SK-N-SH (cell line): ENCODE measurements around the gene IBSP.

Experiments used
- CTCF ChIP-seq: fragments of 200-600 bp; sonication (generic); IDR thresholded peaks from 2 replicates; pipeline ENCODE4 v1.6.1; 2017; ENCODE audit warnings: antibody characterized with exemption, mild to moderate bottlenecking, moderate library complexity
- ELF1 ChIP-seq: IDR thresholded peaks from 2 replicates; pipeline ENCODE4 v1.4.0; 2012
- EP300 ChIP-seq, 2 experiments: IDR thresholded peaks; 2 replicates each; pipeline versions ENCODE4 v1.4.0 to v1.6.1; 2012; ENCODE audit warnings: borderline replicate concordance in 1 of 2, low read depth in 1 of 2, low read length in 1 of 2
- FOSL2 ChIP-seq: IDR thresholded peaks from 2 replicates; pipeline ENCODE4 v1.4.0; 2012; ENCODE audit warnings: low read depth, mild to moderate bottlenecking, moderate library complexity, borderline replicate concordance
- GATA2 ChIP-seq: sonication (generic); formaldehyde crosslinking; IDR thresholded peaks from 2 replicates; pipeline ENCODE4 v1.5.0; 2020; ENCODE audit warnings: mild to moderate bottlenecking, missing genetic modification reagents
- MAX ChIP-seq: IDR thresholded peaks from 2 replicates; pipeline ENCODE4 v1.4.0; 2012; ENCODE audit warnings: low read depth
- MXI1 ChIP-seq: IDR thresholded peaks from 2 replicates; pipeline ENCODE4 v1.6.1; 2012; ENCODE audit warnings: mild to moderate bottlenecking, low read depth, low read length, improper control_type of control experiment
- NFIC ChIP-seq: IDR thresholded peaks from 2 replicates; pipeline ENCODE4 v1.4.0; 2012; ENCODE audit warnings: borderline replicate concordance
- PBX3 ChIP-seq: IDR thresholded peaks from 2 replicates; pipeline ENCODE4; 2012
- POLR2AphosphoS5 ChIP-seq: IDR thresholded peaks from 2 replicates; pipeline ENCODE4 v1.6.1; 2012; ENCODE audit warnings: low read depth, low read length
- RFX5 ChIP-seq: IDR thresholded peaks from 2 replicates; pipeline ENCODE4 v1.6.1; 2012; ENCODE audit warnings: mild to moderate bottlenecking, improper control_type of control experiment, low read length
- TEAD4 ChIP-seq: IDR thresholded peaks from 2 replicates; pipeline ENCODE4 v1.4.0; 2012; ENCODE audit warnings: mild to moderate bottlenecking, borderline replicate concordance; ENCODE audit not compliant: insufficient read depth
- USF1 ChIP-seq: IDR thresholded peaks from 2 replicates; pipeline ENCODE4 v1.4.0; 2012; ENCODE audit warnings: low read depth, borderline replicate concordance
- TF ChIP-seq, protein P1 (sequence below): IDR thresholded peaks from 2 replicates; pipeline ENCODE4 v1.4.0; 2012; ENCODE audit warnings: low read depth, borderline replicate concordance

DNA sequence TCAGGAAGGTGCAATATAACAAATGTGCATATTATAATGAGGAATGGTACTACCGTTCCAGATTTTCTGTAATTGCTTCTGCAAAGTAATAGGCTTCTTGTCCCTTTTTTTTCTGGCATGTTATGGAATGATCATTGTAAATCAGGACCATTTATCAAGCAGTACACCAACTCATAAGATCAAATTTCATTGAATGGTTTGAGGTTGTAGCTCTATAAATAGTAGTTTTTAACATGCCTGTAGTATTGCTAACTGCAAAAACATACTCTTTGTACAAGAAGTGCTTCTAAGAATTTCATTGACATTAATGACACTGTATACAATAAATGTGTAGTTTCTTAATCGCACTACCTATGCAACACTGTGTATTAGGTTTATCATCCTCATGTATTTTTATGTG, 12.6 kb downstream of the IBSP start:
- TF ChIP-seq POLR2AphosphoS5 (no peak), CTCF (no peak), FOSL2 (no peak), GATA2 (CRISPR knock-in tag) (no peak), ELF1 (no peak), USF1 (no peak), EP300 (IDR thresholded peaks at IDR 0.05; ENCODE audit: borderline replicate concordance in 1 of 2, low read depth in 1 of 2, low read length in 1 of 2) (no peak), NFIC (no peak), MXI1 (no peak), MAX (no peak), TEAD4 (no peak), RFX5 (no peak), PBX3 (no peak)
- TF ChIP-seq, protein P1, sequence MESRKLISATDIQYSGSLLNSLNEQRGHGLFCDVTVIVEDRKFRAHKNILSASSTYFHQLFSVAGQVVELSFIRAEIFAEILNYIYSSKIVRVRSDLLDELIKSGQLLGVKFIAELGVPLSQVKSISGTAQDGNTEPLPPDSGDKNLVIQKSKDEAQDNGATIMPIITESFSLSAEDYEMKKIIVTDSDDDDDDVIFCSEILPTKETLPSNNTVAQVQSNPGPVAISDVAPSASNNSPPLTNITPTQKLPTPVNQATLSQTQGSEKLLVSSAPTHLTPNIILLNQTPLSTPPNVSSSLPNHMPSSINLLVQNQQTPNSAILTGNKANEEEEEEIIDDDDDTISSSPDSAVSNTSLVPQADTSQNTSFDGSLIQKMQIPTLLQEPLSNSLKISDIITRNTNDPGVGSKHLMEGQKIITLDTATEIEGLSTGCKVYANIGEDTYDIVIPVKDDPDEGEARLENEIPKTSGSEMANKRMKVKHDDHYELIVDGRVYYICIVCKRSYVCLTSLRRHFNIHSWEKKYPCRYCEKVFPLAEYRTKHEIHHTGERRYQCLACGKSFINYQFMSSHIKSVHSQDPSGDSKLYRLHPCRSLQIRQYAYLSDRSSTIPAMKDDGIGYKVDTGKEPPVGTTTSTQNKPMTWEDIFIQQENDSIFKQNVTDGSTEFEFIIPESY, result no peak
